GM12878 (cell line): ENCODE results near the gene ITPRIPL1.

Experiments
- ASH2L ChIP-seq: fragments of 300-600, 200-600 bp; sonication (generic); IDR thresholded peaks from 2 replicates; pipeline ENCODE4 v1.6.1; 2017; ENCODE audit warnings: low read depth, mild to moderate bottlenecking, borderline replicate concordance
- CBFB ChIP-seq: IDR thresholded peaks from 2 replicates; pipeline ENCODE4 v1.6.1; 2016; ENCODE audit warnings: antibody characterized with exemption, low read depth
- CTCF ChIP-seq, 3 experiments: IDR thresholded peaks in 2 of 3; conservative IDR thresholded peaks in 1 of 3; 2 replicates each; pipeline ENCODE4 v1.5.1; 2011; ENCODE audit warnings: low read depth in 3 of 3, low read length in 3 of 3, mild to moderate bottlenecking in 3 of 3, control low read depth in 2 of 3, moderate library complexity in 2 of 3, inconsistent platforms in 1 of 3, mixed read lengths in 1 of 3; ENCODE audit not compliant: control insufficient read depth in 2 of 3, insufficient read depth in 1 of 3; ENCODE audit errors: extremely low read depth in 1 of 3
- EP300 ChIP-seq, 2 experiments: fragments of 150-350 bp in 1 of 2; IDR thresholded peaks; 2 replicates each; pipeline ENCODE4 v1.6.1; 2011 to 2012; ENCODE audit warnings: low read depth in 2 of 2, low read length in 2 of 2, borderline replicate concordance in 1 of 2, improper control_type of control experiment in 1 of 2, inconsistent platforms in 1 of 2; ENCODE audit not compliant: control insufficient read depth in 1 of 2
- HCFC1 ChIP-seq: fragments of 150-350 bp; IDR thresholded peaks from 2 replicates; pipeline ENCODE4 v1.6.1; 2014; ENCODE audit warnings: low read length
- MAX ChIP-seq: IDR thresholded peaks from 2 replicates; pipeline ENCODE4 v1.6.1; 2012; ENCODE audit warnings: low read depth, low read length, improper control_type of control experiment
- NBN ChIP-seq: fragments of 450-650 bp; IDR thresholded peaks from 2 replicates; pipeline ENCODE4 v1.6.1; 2016
- POLR2A ChIP-seq: IDR thresholded peaks from 2 replicates; pipeline ENCODE4 v1.6.1; 2011; ENCODE audit warnings: low read depth, mild to moderate bottlenecking, low read length
- PRDM15 ChIP-seq: fragments of 450-650 bp; formaldehyde crosslinking; IDR thresholded peaks from 2 replicates; pipeline ENCODE4 v1.4.0; 2020; ENCODE audit warnings: mild to moderate bottlenecking, moderate library complexity
- TAF1 ChIP-seq: IDR thresholded peaks from 2 replicates; pipeline ENCODE4 v1.6.1; 2011; ENCODE audit warnings: mild to moderate bottlenecking, low read depth, low read length, borderline replicate concordance
- TARDBP ChIP-seq: IDR thresholded peaks from 2 replicates; pipeline ENCODE4 v1.6.1; 2016; ENCODE audit warnings: borderline replicate concordance
- USF1 ChIP-seq: IDR thresholded peaks from 2 replicates; pipeline ENCODE4 v1.6.1; 2011; ENCODE audit warnings: borderline replicate concordance, low read depth, mild to moderate bottlenecking, moderate library complexity, mixed read lengths, low read length; ENCODE audit not compliant: insufficient read depth; ENCODE audit errors: extremely low read length
- YY1 ChIP-seq: IDR thresholded peaks from 2 replicates; pipeline ENCODE4 v1.6.1; 2011; ENCODE audit warnings: low read depth, mild to moderate bottlenecking, low read length

- TF ChIP-seq YY1 (no peak), ASH2L (no peak), TARDBP (no peak), POLR2A (no peak), CTCF (IDR thresholded peaks at IDR 0.05 in 2 of 3, conservative IDR thresholded peaks at IDR 0.05 in 1 of 3; ENCODE audit: control insufficient read depth in 2 of 3, extremely low read depth in 1 of 3, insufficient read depth in 1 of 3, low read depth in 3 of 3, low read length in 3 of 3) (no peak), TAF1 (no peak), CBFB (no peak), USF1 (no peak), EP300 (IDR thresholded peaks at IDR 0.05; ENCODE audit: borderline replicate concordance in 1 of 2, control insufficient read depth in 1 of 2, low read depth in 2 of 2, low read length in 2 of 2) (no peak), PRDM15 (CRISPR knock-in tag) (no peak), MAX (no peak), HCFC1 (no peak), NBN (no peak)
Observed at GRCh38 chr2:96330407-96330806, 5.3 kb downstream of the ITPRIPL1 start.
